Embryonic facial prominence (tissue), 1 donor: Measurements from ENCODE around the gene TRIM60.
"Not testable (repeated sequence)": the region's sequence is repeated elsewhere in the genome, so short reads cannot be mapped to it uniquely, and the experiment has no call there.

Experiments
- DNase-seq: peaks from one replicate; pipeline ENCODE4 v3.0.0-alpha.2; 2016; ENCODE audit errors: extremely low spot score

TRIM60 gene

DNA sequence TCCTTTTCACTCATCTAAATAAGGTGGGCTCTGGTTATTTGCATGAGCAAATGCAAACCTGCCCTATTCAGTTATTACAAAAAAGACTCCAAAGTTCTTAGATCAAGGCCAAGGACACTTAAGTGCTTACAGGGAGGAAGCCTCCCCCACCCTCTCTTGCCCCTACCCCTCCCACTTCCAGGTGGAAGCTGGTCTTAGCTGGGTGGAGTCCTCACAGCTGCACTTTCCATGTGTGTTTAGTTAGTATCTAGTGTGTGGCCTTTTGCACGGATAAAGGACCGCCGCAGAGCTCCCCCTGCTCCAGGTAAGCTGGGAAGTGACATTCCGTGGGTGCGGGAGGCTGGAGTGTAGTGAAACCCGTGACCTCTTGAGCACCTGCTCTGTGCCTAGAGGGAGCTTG is 21.8 kb downstream of the TRIM60 start, which contains the start of gene TRIM75:
TSS of gene TRIM75 (plus strand) at position 222 of the 400 bp plus-strand sequence. CDS start 5,282 bp downstream, outside the sequence.
- no peak for DNase-seq

DNA sequence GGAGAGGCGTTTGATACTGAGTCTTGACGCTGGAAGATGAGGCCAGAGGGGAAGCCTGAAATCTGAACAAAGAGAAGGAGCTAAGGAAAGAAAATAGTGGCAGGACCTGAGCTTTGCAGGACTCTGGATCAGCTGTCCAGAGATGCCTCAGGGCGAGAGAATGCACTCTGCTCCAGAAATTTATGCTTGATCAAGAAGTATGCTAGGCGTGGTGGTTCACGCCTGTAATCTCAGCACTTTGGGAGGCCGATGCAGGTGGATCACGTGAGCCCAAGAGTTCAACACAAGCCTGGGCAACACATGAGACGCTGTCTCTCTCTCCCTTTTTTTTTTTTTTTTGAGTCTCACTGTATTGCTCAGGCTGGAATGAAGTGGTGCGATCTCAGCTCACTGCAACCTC is 23.8 kb downstream of the TRIM60 start:
- DNase-seq, result no peak

GRCh38 chr4:165058666-165059065 is 26.9 kb downstream of the TRIM60 start:
- DNase-seq, result no peak

DNA sequence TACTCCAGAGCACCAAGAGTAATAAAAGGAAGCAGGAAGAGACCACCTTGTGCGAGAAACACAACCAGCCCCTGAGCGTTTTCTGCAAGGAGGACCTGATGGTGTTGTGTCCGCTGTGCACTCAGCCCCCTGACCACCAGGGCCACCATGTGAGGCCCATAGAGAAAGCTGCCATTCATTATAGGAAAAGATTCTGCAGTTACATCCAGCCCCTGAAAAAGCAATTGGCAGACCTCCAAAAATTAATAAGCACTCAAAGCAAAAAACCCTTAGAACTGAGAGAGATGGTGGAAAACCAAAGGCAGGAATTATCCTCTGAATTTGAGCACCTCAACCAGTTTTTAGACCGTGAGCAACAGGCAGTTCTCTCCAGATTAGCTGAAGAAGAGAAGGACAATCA is 27.6 kb downstream of the TRIM60 start:
- DNase-seq, result no peak

- no peak for DNase-seq
Observed at GRCh38 chr4:165060938-165061337, 29.1 kb downstream of the TRIM60 start.

DNA sequence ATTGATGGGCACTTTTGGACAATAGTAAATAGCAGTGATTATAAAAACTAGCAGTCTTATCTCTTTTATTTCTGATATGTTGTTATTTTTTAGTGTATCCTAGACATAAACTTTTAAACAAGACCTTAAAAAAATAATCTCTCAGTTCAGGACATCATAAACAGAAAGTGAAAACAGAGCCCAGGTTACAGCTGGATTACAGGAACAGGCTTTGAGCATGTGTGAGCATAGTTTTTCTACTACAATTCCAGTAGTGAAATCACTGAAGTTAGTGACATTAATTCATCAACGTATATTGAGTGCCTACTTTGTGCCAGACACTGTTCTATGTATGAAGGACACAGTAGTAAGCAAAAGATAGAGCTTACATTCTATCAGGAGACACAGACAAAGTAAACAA is 38.8 kb downstream of the TRIM60 start:
- DNase-seq, result no peak

- DNase-seq, result not testable (repeated sequence)
Observed at GRCh38 chr4:165073346-165073745, 41.5 kb downstream of the TRIM60 start.

- no peak for DNase-seq
Observed at GRCh38 chr4:165077034-165077578, 45.3 kb downstream of the TRIM60 start.

DNA sequence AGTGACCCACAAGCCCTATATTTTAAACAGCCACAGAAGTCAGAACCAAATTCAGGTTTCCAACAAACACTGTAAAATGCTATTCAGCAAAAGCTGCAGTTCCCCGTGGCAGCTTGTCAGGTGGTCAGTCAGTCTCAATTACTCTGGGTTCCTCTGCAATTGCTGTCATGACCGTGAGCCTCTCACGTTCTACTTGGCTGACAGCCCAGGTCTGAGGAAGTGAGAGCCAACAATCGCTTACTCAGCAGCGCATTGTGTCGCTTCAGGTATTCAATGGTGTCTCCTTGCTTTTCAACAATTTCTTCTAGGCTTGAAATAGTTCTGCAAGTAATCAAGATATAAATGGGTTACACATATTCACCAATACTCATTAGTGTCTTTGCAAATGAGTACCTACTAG is 47.7 kb downstream of the TRIM60 start:
- no peak for DNase-seq

- not testable (repeated sequence) for DNase-seq
Observed at GRCh38 chr4:165084787-165085186, 53.0 kb downstream of the TRIM60 start.

DNA sequence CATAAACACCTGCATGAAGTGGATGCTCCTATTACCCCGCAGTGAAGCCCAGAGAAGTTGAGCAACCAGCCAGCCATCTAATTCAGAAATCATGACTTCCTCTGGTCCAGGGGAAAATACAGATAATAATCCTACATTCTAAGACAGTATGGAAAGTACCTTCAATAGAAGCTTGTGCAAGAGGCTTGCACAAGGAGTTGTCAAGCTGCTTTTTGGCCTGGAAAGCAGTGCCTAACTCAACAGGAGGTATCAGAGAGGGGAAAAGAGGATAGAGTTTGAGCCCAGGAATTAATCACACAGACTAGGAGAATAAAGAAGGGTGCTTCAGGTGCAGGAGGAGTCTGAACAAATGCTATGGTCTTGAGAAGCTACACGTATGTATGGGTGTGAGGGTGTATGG is 54.1 kb downstream of the TRIM60 start:
- no peak for DNase-seq

GRCh38 chr4:165088366-165088765 is 56.6 kb downstream of the TRIM60 start:
- no peak for DNase-seq
